Skin of body (tissue), 2 donors: Measurements from ENCODE around the gene FAM89B. TPM values are rescaled to one million over a fixed set of nuclear protein-coding genes. Genes with fewer than 3 reads are reported as not detected.
A peak's percentile ranks its signal among the peaks of the same experiment; 100 is the strongest.
"Not testable (repeated sequence)": the region's sequence is repeated elsewhere in the genome, so short reads cannot be mapped to it uniquely, and the experiment has no call there.

ENCODE experiments used
- DNase-seq: peaks from one replicate; lab custom pipeline; 2025; lab: John Stamatoyannopoulos, UW
- total RNA-seq: library from RNA; depleted of rRNA; stranded (reverse); fragments of >200 nt; gene quantifications from one replicate; pipeline ENCODE4 v1.2.3, GENCODE V29; 2014

FAM89B gene
- total RNA-seq, 1 donor from 2014 or later, result 9.8 TPM

GRCh38 chr11:65556470-65557279 is 15.7 kb upstream of the FAM89B start:
- DNase-seq, result no peak

GRCh38 chr11:65557280-65558001 is 14.9 kb upstream of the FAM89B start:
- no peak for DNase-seq

GRCh38 chr11:65558002-65558929 is 14.1 kb upstream of the FAM89B start, which contains the start of gene LTBP3:
LTBP3 (minus strand) TSS chr11:65558359; CDS start chr11:65557959, 400 bp downstream.
- DNase-seq, result peak; percentile 66

DNA sequence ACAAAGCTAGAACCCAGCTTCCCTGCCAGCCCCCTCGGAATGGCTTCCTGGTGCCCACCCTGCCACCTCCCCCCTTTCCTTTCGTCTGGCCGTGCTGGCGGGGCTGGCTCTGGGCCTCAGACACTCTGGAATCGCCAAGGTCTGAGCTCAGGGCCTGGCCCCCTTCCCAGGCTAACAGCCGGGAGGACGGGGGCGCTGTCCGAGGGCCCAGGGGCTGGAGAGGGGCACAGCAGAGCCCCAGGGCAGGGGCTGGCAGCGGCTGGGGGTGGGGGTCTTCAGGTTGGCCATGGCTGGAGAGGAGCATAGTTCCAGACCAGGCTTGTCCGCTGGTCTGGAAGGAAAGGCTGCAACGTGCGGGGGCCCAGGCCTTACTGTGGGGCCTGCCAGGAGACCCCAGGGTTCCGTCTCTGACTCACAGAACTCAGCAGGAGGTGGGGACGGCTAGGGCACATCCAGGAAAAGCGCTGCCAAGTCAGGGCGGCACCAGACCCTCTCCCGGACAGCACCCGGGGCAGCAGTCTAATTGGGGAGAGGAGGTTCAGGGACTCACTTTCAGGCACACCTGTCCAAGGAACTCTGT is 13.3 kb upstream of the FAM89B start:
- DNase-seq, result no peak

- no peak for DNase-seq
These were observed 12.8 kb upstream of the FAM89B start for GRCh38 chr11:65559535-65559934.

DNA sequence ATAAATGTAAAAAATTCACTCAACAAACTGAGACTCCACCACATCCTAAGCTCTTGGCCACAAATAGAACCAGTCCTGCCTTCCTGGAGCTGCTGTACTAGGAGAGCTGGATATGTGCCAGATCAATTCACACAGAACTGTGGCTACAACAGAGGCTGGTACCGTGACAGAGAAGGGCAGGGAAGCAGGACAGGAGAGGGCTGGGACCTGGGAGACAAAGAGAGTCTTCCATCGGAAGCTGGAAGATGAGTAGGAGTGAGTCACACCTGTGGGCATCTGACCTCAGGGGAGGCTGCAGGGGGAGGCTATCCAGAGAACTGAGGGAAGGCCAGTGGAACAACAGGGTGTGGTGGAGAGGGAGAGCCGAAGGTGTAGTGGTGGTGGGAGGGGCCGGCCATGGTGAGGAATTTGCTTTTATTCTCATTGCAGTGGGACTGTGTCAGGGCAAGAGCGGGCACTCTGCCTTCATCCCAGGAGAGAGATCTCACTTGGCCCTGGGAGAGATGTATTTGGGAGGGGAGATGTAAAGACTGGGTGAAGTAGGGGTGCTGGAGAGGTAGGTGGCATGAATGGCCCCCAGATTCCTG is 12.3 kb upstream of the FAM89B start:
- no peak for DNase-seq

DNA sequence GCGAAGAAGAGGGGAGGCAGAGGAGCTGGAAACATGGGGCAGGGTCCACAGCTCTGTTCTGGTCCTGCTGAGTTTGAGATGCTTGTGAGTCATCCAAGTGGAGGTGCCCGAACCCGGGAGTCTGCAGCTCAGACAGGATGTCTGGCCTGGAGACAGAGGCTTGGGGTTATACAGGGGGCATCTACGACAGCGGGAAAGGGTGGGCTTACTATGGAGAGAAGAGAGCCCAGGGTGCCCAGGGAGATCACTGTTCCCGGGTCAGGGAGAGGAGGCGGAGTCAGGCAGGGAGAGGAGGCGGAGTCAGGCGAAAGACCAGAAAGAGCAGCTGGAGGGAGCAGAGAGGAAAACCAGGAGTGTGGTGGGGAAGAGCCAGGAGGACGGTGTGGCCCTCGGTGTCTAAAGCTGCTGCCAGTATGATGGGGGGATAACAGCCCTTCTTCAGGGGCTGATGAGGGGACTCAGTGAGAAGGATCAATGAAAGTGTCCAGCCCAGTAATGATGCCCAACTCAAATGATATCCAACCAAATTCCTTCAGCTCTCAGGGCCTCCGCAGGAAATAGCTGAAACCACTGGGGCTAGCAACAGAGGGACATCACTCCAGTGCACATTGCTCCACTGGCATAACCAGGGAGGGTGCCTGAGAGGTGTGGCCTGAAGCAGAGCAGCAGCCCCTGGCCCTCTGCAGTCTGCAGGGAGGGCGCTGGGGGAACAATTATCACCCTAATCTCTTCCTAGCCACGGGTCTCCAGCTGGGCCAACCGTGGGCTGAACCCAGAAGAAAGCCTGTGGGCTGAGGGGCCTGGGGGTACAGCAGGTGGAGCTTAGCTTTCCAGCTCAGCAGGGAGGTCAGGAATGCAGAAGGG is 11.6 kb upstream of the FAM89B start:
- no peak for DNase-seq

DNA sequence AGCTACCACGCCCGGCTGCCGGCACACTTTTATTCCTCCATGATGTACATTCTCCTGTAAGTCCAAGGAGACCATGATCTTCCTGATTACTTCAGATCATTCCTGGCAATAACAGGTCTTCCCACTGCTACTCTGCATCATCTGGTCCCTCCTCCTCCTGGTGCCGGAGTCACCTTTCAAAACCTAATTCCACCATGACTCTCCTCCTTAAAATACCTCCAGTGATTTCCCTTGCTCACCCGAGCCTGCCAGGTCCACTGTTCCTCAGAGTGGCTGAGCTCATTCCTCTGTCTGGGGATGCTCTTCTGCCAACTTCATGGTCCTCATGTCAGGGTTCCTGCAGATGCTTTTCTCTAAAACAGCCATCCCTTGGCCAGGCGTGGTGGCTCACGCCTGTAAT is 10.3 kb upstream of the FAM89B start:
- no peak for DNase-seq

DNA sequence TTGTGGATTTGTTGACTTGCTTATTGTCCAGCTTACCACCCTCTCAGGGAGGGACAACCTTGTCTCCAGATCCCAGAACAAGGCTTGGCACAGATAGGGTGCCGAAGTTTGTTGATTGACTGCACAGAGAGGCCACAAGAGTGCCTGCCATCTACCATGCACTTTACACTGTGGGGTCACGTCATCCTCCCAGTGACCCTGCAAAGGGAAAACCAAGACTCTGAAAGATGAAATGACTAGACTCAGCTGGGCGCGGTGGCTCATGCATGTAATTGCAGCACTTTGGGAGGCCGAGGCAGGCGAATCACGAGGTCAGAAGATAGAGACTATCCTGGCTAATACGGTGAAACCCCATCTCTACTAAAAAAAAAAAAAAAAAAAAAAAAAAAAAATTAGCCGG is 9.6 kb upstream of the FAM89B start:
- no peak for DNase-seq

- DNase-seq, result no peak
These were observed 8.7 kb upstream of the FAM89B start for GRCh38 chr11:65563601-65564000.

DNA sequence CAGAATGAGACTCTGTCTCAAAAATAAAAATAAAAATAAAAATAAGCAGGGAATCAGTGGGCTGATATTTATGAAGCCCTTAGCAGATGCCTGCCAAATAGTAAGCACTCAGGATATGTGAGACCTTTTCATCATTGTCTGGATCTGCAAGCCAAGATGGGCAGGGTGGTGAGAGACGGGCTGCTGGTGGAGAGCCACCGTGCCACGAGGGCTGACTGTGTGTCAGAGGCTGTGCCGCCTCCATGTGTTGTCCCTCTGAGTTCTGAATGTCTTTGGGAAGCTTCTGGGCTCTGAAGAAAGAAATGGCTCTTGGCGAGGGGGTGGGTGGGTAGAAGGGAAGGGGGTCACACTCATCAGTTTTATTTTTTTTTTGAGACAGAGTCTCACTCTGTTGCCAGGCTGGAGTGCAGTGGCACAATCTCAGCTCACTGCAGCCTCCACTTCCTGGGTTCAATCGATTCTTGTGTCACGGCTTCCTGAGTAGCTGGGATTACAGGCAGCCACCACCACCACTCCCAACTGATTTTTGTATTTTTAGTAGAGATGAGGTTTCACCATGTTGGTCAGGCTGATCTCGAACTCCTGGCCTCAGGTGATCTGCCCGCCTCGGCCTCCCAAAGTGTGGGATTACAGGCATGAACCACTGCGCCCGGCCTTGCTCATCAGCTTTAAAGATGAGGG is 7.3 kb upstream of the FAM89B start:
- DNase-seq, result not testable (repeated sequence)

DNA sequence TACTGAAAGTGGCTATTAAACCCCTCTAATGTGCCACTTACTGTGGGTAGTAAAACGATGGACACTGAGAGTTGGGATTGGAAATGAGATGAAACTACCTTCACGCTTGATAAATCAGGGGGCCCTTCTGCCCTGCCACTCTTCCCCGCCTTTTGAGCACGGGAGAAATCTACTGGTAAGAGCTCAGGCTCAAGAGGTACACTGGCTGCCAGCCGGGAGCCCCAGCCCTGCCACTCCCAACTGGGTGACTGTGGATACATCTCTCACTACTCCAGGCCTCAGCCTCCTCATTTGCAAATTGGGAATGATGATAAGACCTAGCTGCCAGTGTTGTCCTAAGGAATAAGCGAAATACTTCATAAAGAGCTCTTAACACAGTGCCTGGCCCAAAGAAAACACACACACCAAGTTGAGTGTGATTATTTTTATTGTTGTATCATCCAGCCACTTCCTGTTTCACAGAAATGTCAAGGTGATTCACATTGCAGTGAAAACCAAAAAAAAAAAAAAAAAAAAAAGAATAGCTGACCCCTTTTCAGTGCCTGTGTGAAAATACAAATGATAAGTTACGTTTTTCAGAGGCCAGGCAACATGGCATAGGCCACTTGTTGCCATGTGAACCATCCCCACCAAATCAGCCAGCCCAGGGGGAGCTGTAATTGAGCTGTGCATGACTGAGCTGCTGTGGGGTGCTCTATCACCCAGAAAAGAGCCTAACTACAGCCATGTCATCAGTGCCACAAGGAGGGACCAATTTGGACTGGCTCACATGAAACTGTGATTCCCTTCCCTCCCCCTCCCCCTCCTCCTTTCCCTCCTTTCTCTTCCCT is 6.5 kb upstream of the FAM89B start:
- no peak for DNase-seq

DNA sequence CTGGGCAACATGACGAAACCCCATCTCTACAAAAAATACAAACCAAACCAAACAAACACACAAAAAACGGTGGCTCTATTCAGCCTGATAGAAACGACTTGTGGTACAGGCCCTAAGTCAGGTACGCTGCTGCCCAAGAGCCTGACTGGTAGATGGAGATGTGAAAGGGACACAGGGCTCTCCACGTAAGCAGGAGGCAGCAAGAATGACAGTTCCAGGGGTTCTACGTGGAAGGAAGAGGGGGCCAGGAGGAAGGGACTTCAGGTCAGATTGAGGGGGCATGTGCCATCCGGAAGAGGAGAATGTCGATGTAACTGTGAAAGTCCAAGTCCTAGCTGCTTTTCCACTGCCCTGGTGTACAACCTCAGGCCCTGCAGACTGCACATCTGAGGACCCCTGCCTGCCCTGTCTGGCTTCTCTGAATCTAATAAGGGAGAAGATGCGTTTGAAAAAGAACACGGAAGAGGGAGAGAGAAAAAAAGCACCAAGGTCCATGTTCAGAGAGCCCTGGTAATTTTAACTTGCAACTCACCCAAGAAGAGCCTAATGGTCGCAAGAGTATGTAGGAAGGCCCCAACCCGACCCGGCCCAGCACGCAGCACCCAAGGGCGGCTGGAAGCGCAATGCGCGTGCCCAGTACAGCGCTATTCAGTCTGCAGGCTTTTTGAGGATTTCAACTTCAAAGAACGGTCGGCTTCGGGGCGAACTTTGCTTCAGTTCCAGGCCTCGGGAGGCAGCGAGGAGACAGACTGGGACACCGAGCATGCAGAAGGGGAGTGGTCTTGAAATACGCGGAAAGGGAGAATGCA is 3.0 kb upstream of the FAM89B start:
- DNase-seq, result no peak

DNA sequence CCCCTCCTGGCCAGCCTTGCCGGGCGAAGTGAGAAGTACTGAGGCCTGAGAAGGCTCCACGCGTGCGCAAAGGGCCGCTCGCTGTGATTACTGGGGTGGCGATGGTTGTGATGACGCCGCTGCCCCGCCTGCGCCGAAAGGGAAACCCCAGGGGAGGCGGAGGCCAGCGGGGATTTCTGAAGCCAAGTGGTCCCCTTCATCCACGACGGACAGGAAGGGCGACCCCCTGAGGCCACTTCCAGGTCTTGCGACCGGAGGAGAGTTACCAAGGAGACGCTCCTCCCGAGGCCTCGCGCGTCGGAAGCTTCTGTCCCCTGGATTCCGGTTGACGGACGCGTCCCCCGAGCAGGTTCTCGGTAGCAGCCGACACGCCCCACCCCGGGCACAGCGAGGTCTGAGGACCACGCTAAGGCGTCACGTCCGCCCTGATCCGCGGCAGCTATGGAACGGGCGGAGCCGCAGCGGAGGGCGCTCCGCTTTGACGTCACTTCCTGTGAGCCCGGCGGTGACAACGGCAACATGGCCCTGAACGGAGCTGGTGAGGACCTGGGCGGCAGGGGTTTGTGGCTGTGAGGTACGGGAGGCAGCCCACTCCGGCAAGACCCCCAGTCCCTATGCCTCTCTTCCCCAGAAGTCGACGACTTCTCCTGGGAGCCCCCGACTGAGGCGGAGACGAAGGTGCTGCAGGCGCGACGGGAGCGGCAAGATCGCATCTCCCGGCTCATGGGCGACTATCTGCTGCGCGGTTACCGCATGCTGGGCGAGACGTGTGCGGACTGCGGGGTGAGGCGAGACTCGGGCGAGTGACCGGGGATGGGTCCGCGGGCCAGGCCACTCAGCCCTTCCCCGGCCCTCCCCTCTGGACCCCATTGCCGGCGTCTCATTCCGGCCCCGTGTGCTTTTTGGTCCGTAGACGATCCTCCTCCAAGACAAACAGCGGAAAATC is 2.1 kb upstream of the FAM89B start, which contains the start of gene ZNRD2:
Gene ZNRD2 (plus strand): TSS at position 505 of the 946 bp plus-strand sequence. CDS start 15 bp downstream, at position 520.
- DNase-seq, result peak; percentile 96

GRCh38 chr11:65571420-65571819 is 918 bp upstream of the FAM89B start:
- DNase-seq, result no peak

- no peak for DNase-seq
These were observed 398 bp upstream of the FAM89B start for GRCh38 chr11:65571940-65572339.
